Stomach (tissue), 9 donors: Measurements from ENCODE around the gene BATF. TPM values are rescaled to one million over a fixed set of nuclear protein-coding genes. Genes with fewer than 3 reads are reported as not detected.

ENCODE experiments used
- DNase-seq, 2 donors: peaks; one replicate each; pipeline versions ENCODE4 v3.0.0 to v3.0.0-alpha.2; 2013 to 2019
- H3K27ac ChIP-seq, 5 donors: fragments of 200-600 bp in 4 of 5; sonication (generic) in 4 of 5; one replicate each; pipeline ENCODE4 v1.5.1; 2013 to 2019; ENCODE audit warnings: mild to moderate bottlenecking in 1 of 5, moderate library complexity in 1 of 5
- H3K27me3 ChIP-seq, 3 donors: fragments of 200-600 bp; sonication (generic); one replicate each; pipeline ENCODE4 v1.5.1; 2017 to 2019; ENCODE audit warnings: mixed run types in 1 of 3
- H3K36me3 ChIP-seq, 4 donors: fragments of 200-600 bp; sonication (generic); 1 replicate in 3 of 4; 2 replicates in 1 of 4; pipeline ENCODE4 v1.5.1; 2016 to 2019
- H3K4me1 ChIP-seq, 4 donors: fragments of 200-600 bp; sonication (generic); one replicate each; pipeline ENCODE4 v1.5.1; 2016 to 2019
- H3K4me3 ChIP-seq, 4 donors: fragments of 200-600 bp; sonication (generic) in 3 of 4; one replicate each; pipeline ENCODE4 v1.5.1; 2016 to 2019; ENCODE audit warnings: mild to moderate bottlenecking in 1 of 4
- H3K9me3 ChIP-seq, 4 donors: fragments of 200-600 bp; sonication (generic); one replicate each; pipeline ENCODE4 v1.5.1; 2016 to 2019
- EP300 ChIP-seq: sonication (generic); formaldehyde crosslinking; IDR thresholded peaks from one replicate; pipeline ENCODE4 v1.6.1; 2017; ENCODE audit warnings: antibody characterized with exemption
- POLR2A ChIP-seq, 4 donors: fragments of 450-650 bp; IDR thresholded peaks; one replicate each; pipeline ENCODE4 v1.6.1; 2016; ENCODE audit warnings: antibody characterized with exemption in 4 of 4, control low read depth in 2 of 4, mild to moderate bottlenecking in 1 of 4, moderate library complexity in 1 of 4
- POLR2AphosphoS5 ChIP-seq, 3 donors: sonication (generic); formaldehyde crosslinking; IDR thresholded peaks; one replicate each; pipeline ENCODE4 v1.6.1; 2016; ENCODE audit warnings: antibody characterized with exemption in 3 of 3
- WGBS, 5 donors: extraction: QIAGEN DNeasy Blood & Tissue Kit in 3 of 5; methylation state at CpG; one replicate each; pipeline versions ENCODE4 v1.1.5 to v1.1.7; 2013 to 2018; 5-methylcytosine and 5-hydroxymethylcytosine counted together
- intact Hi-C: fragments of 100-400 bp; cut with DNase I; formaldehyde crosslinking; loops from one replicate; pipeline ENCODE4 v1.15.1; 2023; ENCODE audit warnings: low total_unique reads
- polyA plus RNA-seq, 3 donors: library from polyadenylated mRNA; stranded (reverse); fragments of 200-250 nt; gene quantifications; one replicate each; pipeline ENCODE4 v1.2.3, GENCODE V29; 2013
- total RNA-seq, 5 donors: library from RNA; depleted of rRNA; stranded (reverse); fragments of >200 nt; gene quantifications; one replicate each; pipeline versions ENCODE4 v1.1.0 to v1.2.3, GENCODE V29; 2014 to 2016
- TF ChIP-seq, protein P1 (sequence below), 7 experiments: fragments of 450-650 bp in 4 of 7; fragments of 200-600 bp in 3 of 7; sonication (generic) in 3 of 7; IDR thresholded peaks; one replicate each; pipeline ENCODE4 v1.5.1; 2016 to 2019; ENCODE audit warnings: antibody characterized with exemption in 7 of 7, control low read depth in 2 of 7, mild to moderate bottlenecking in 1 of 7
- donor health status: healthy with polysubstance abuse.
- donor health status: Bipolar disorder and iron deficiency.
- donor health status: healthy.

Gene BATF
- total and polyA plus RNA-seq, 8 donors = 1.3 to 17.7 (median 7.4) TPM; not detected in 2

GRCh38 chr14:75540479-75540851, 18.2 kb downstream of the BATF start:
- intact Hi-C loops = no loop called here
- H3K27me3 ChIP-seq = peaks cover 0 to 1% (median 0%) of the 10 kb centered on the region in 3 donors
- peaks cover 6 to 35% (median 12%) of the 10 kb centered on the region in 4 donors for H3K4me1 ChIP-seq
- no peak for DNase-seq
- no peaks in the 10 kb centered on the region for H3K36me3 ChIP-seq
- WGBS, 5 donors = 73 to 81% (median 77%) methylated on average over 7 of the region's 7 CpGs
- TF ChIP-seq EP300 = no peak
- TF ChIP-seq POLR2A (IDR thresholded peaks at IDR 0.05) = no peak
- peak overlapping the region in 1 of 5 donors; percentile 2 for H3K27ac ChIP-seq
- H3K4me3 ChIP-seq = no peak overlapping the region
- H3K9me3 ChIP-seq = no peaks in the 10 kb centered on the region

DNA sequence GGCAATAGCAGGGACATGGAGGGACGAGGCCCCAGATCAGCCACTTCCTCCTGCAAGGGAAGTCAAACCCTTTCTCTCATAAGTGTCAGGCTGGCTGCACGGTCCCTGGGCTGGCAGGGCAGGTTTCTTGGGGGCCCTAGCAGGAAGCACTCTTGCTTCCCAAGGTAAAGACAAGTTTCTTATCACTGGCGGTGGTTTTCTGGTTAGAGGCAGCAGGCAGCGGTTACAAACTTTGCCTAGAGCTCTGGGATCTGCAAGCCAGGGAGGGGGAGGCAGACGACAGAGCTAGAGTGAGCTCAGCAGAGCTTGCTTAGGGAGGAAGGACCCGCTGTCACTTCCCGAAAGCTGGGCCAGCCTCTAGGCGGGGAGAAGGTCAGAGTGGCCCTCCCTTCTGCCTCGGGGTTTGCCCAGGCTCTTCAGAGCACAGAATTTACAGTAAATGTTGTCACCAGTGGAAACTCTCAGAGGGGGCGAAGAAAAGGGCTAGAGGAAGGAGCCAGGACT, 20.4 kb downstream of the BATF start:
- WGBS, 5 donors = 6 to 21% (median 13%) methylated on average over 10 of the region's 10 CpGs
- intact Hi-C loops = no loop called here
- H3K4me3 ChIP-seq = peak overlapping the region in 2 of 4 donors; percentile 1 to 11

DNA sequence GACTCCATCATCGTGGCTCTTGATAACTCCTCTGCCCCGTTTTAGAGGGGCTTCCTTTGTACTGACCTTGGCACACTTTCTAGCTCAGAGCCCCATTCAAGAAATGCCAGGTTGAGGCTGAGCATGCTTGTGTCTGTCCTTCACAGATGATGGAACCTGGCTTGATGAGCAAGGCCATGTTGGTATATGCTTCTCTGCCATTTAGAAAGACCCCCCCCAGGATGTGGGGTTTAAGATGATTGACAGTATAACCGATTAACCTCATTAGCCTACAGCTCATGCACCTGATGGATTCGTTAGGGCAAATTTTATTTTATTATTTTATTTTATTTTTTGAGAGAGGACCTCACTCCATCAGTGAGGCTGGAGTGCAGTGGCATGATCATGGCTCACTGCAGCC, 21.0 kb downstream of the BATF start:
- intact Hi-C loops = no loop called here
- DNase-seq = no peak

More for the DNA sequence above, 20.4 kb downstream of the BATF start:
- TF ChIP-seq, protein P1, sequence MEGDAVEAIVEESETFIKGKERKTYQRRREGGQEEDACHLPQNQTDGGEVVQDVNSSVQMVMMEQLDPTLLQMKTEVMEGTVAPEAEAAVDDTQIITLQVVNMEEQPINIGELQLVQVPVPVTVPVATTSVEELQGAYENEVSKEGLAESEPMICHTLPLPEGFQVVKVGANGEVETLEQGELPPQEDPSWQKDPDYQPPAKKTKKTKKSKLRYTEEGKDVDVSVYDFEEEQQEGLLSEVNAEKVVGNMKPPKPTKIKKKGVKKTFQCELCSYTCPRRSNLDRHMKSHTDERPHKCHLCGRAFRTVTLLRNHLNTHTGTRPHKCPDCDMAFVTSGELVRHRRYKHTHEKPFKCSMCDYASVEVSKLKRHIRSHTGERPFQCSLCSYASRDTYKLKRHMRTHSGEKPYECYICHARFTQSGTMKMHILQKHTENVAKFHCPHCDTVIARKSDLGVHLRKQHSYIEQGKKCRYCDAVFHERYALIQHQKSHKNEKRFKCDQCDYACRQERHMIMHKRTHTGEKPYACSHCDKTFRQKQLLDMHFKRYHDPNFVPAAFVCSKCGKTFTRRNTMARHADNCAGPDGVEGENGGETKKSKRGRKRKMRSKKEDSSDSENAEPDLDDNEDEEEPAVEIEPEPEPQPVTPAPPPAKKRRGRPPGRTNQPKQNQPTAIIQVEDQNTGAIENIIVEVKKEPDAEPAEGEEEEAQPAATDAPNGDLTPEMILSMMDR (IDR thresholded peaks at IDR 0.05) = no peak
- peak in 2 of 3 donors; percentile 21 to 32 for TF ChIP-seq POLR2AphosphoS5 (IDR thresholded peaks at IDR 0.05)
- peak; percentile 67 to 82 for DNase-seq
- H3K36me3 ChIP-seq = peaks cover 0 to 5% (median 2%) of the 10 kb centered on the region in 4 donors
- peak overlapping the region; percentile 54 to 87 (median 67) for H3K27ac ChIP-seq
- H3K27me3 ChIP-seq = peaks cover 0 to 13% (median 0%) of the 10 kb centered on the region in 3 donors
- no peaks in the 10 kb centered on the region for H3K9me3 ChIP-seq
- H3K4me1 ChIP-seq = peaks cover 6 to 27% (median 12%) of the 10 kb centered on the region in 4 donors

GRCh38 chr14:75543786-75544185, 21.5 kb downstream of the BATF start:
- Histone ChIP-seq H3K9me3 (no peaks in the 10 kb centered on the region), H3K4me1 (peaks cover 6 to 27% (median 12%) of the 10 kb centered on the region in 4 donors), H3K36me3 (peaks cover 0 to 5% (median 2%) of the 10 kb centered on the region in 4 donors), H3K4me3 (no peak overlapping the region), H3K27me3 (peaks cover 0 to 13% (median 0%) of the 10 kb centered on the region in 3 donors), H3K27ac (peak overlapping the region in 3 of 5 donors; percentile 67 to 87 (median 85))
- DNase-seq = no peak
- intact Hi-C loops = no loop called here
- 78 to 88% (median 84%) methylated on average over 2 of the region's 2 CpGs for WGBS, 5 donors
- TF ChIP-seq, protein P1 (IDR thresholded peaks at IDR 0.05) = no peak
- TF ChIP-seq EP300 (no peak), POLR2A (IDR thresholded peaks at IDR 0.05) (no peak), POLR2AphosphoS5 (IDR thresholded peaks at IDR 0.05) (no peak)

More for the DNA sequence above, 21.0 kb downstream of the BATF start:
- peak overlapping the region; percentile 54 to 87 (median 67) for H3K27ac ChIP-seq
- no peaks in the 10 kb centered on the region for H3K9me3 ChIP-seq
- peaks cover 0 to 5% (median 2%) of the 10 kb centered on the region in 4 donors for H3K36me3 ChIP-seq
- TF ChIP-seq POLR2AphosphoS5 (IDR thresholded peaks at IDR 0.05) (no peak), EP300 (no peak), POLR2A (IDR thresholded peaks at IDR 0.05) (no peak)
- TF ChIP-seq, protein P1 (IDR thresholded peaks at IDR 0.05) = no peak
- WGBS, 5 donors = 38 to 65% (median 44%) methylated on average over 4 of the region's 4 CpGs
- peaks cover 0 to 13% (median 0%) of the 10 kb centered on the region in 3 donors for H3K27me3 ChIP-seq
- H3K4me3 ChIP-seq = peak overlapping the region in 2 of 4 donors; percentile 1 to 11
- peaks cover 6 to 27% (median 12%) of the 10 kb centered on the region in 4 donors for H3K4me1 ChIP-seq

- Histone ChIP-seq H3K36me3 (peaks cover 0 to 5% (median 2%) of the 10 kb centered on the region in 4 donors), H3K4me1 (peaks cover 6 to 27% (median 12%) of the 10 kb centered on the region in 4 donors), H3K9me3 (no peaks in the 10 kb centered on the region), H3K4me3 (no peak overlapping the region), H3K27ac (no peak overlapping the region), H3K27me3 (peaks cover 0 to 13% (median 0%) of the 10 kb centered on the region in 3 donors)
- intact Hi-C loops = no loop called here
- WGBS, 5 donors = 60 to 89% (median 79%) methylated on average over 13 of the region's 13 CpGs
- TF ChIP-seq, protein P1 (IDR thresholded peaks at IDR 0.05) = no peak
- TF ChIP-seq EP300 (no peak), POLR2AphosphoS5 (IDR thresholded peaks at IDR 0.05) (no peak), POLR2A (IDR thresholded peaks at IDR 0.05) (no peak)
- peak in 1 of 2 donors; percentile 13 for DNase-seq
Observed at GRCh38 chr14:75545907-75546306, 23.6 kb downstream of the BATF start.
